GM12878 (cell line): ENCODE results near the gene APH1B. TPM values are rescaled to one million over a fixed set of nuclear protein-coding genes. Genes with fewer than 3 reads are reported as not detected.

Experiments
- ATAC-seq: fragments of 200-7000 bp; cut with Tn5 transposase; 3 replicates; pipeline ENCODE4 v1.9.1; 2020; ENCODE audit warnings: mild to moderate bottlenecking, moderate library complexity
- BruUV-seq: library from RNA; stranded (reverse); fragments of 400-500 nt; replicated peaks from 2 replicates; lab custom pipeline; 2021; lab: Mats Ljungman, UMichigan
- CTCF ChIA-PET: fragments of 300-600 bp; sonication (Branson Sonifier 250); formaldehyde crosslinking; extraction: SDS; loops from one replicate; lab custom pipeline; 2021; ENCODE audit warnings: inconsistent platforms; lab: Yijun Ruan, JAX
- POLR2A ChIA-PET: fragments of 350-600 bp; formaldehyde crosslinking; extraction: SDS; loops from one replicate; lab custom pipeline; 2021; ENCODE audit warnings: inconsistent platforms; lab: Charles Lee
- RAD21 ChIA-PET: fragments of 300-600 bp; sonication (Branson Sonifier 250); formaldehyde crosslinking; loops from one replicate; lab custom pipeline; 2023; ENCODE audit warnings: antibody characterized with exemption; ENCODE audit not compliant: unreplicated experiment; lab: Charles Lee
- SMC1A ChIA-PET: fragments of 300-600 bp; sonication (Branson Sonifier 250); formaldehyde crosslinking; loops from one replicate; lab custom pipeline; 2023; ENCODE audit not compliant: unreplicated experiment, uncharacterized antibody; lab: Charles Lee
- DNase-seq: peaks from one replicate; pipeline ENCODE4 v3.0.0-alpha.2; 2011; ENCODE audit warnings: low read depth, low spot score
- FAIRE-seq: peaks from 3 replicates; lab custom pipeline; 2011; peaks lifted over from hg19 to GRCh38; lab: Jason Lieb, UNC
- H2AFZ ChIP-seq: 2 replicates; pipeline ENCODE4 v1.6.0; 2011; ENCODE audit warnings: low read depth, low read length, control low read depth; ENCODE audit not compliant: control insufficient read depth
- H3K27ac ChIP-seq: 2 replicates; pipeline ENCODE4 v1.5.1; 2011; ENCODE audit warnings: control low read depth; ENCODE audit not compliant: control insufficient read depth, insufficient read depth
- H3K27me3 ChIP-seq, 2 experiments: replicated peaks in 1 of 2; 2 replicates each; pipeline versions ENCODE4 v1.6.0 to v1.6.1; 2011; ENCODE audit warnings: low read length in 1 of 2; ENCODE audit not compliant: control insufficient read depth in 2 of 2, insufficient read depth in 2 of 2
- H3K36me3 ChIP-seq, 2 experiments: 2 replicates each; pipeline ENCODE4 v1.5.1; 2011; ENCODE audit warnings: low read length in 1 of 2; ENCODE audit not compliant: control insufficient read depth in 2 of 2, insufficient read depth in 2 of 2
- H3K4me1 ChIP-seq: 2 replicates; pipeline ENCODE4 v1.6.1; 2011; ENCODE audit warnings: mild to moderate bottlenecking, low read length, moderate library complexity, mixed read lengths; ENCODE audit not compliant: control insufficient read depth, insufficient read depth
- H3K4me2 ChIP-seq: 2 replicates; pipeline ENCODE4 v1.6.0; 2011; ENCODE audit warnings: control low read depth; ENCODE audit not compliant: control insufficient read depth, insufficient read depth
- H3K4me3 ChIP-seq: fragments of 200-600 bp; sonication (generic); 2 replicates; pipeline ENCODE4 v1.5.1; 2016
- H3K79me2 ChIP-seq: 2 replicates; pipeline ENCODE4 v1.6.0; 2011; ENCODE audit warnings: low read length; ENCODE audit not compliant: control insufficient read depth, insufficient read depth
- H3K9ac ChIP-seq: 2 replicates; pipeline ENCODE4 v1.8.0; 2011; ENCODE audit warnings: low read length, control low read depth, mixed read lengths; ENCODE audit not compliant: control insufficient read depth, insufficient read depth
- H3K9me3 ChIP-seq: replicated peaks from 3 replicates; pipeline ENCODE4 v1.5.1; 2011; ENCODE audit warnings: mild to moderate bottlenecking, low read length; ENCODE audit not compliant: control insufficient read depth, insufficient read depth
- H4K20me1 ChIP-seq: 2 replicates; pipeline ENCODE4 v1.6.0; 2011; ENCODE audit not compliant: control insufficient read depth, insufficient read depth
- BCL3 ChIP-seq: IDR thresholded peaks from 2 replicates; pipeline ENCODE4 v1.6.1; 2011; ENCODE audit warnings: borderline replicate concordance, low read depth, mild to moderate bottlenecking, moderate library complexity, low read length; ENCODE audit not compliant: insufficient read depth, poor library complexity, severe bottlenecking
- BCLAF1 ChIP-seq: fragments of 450-650 bp; IDR thresholded peaks from 2 replicates; pipeline ENCODE4 v1.6.1; 2017; ENCODE audit warnings: antibody characterized with exemption, mild to moderate bottlenecking, moderate library complexity
- HCFC1 ChIP-seq: fragments of 150-350 bp; IDR thresholded peaks from 2 replicates; pipeline ENCODE4 v1.6.1; 2014; ENCODE audit warnings: low read length
- HSF1 ChIP-seq: fragments of 150-350 bp; IDR thresholded peaks from 2 replicates; pipeline ENCODE4 v1.6.1; 2014; ENCODE audit warnings: mild to moderate bottlenecking, low read depth, low read length
- IKZF1 ChIP-seq: fragments of 450-650 bp; conservative IDR thresholded peaks from 2 replicates; pipeline ENCODE4 v1.6.1; 2017; ENCODE audit warnings: antibody characterized with exemption, mild to moderate bottlenecking
- WGBS: methylation state at CpG from one replicate; pipeline ENCODE4 v1.1.6; 2016; ENCODE audit warnings: low lambda C conversion rate; ENCODE audit not compliant: insufficient replicate concordance, insufficient coverage; ENCODE audit errors: missing lambda C conversion rate; 5-methylcytosine and 5-hydroxymethylcytosine counted together
- in situ Hi-C: fragments of 300-500 bp; cut with MboI; formaldehyde crosslinking; loops from 9 replicates; pipeline ENCODE4 v1.14.3; 2018; ENCODE audit warnings: mixed read lengths
- intact Hi-C: fragments of 100-400 bp; cut with micrococcal nuclease; formaldehyde crosslinking; loops from one replicate; pipeline ENCODE4 v1.14.2; 2022; ENCODE audit not compliant: unreplicated experiment
- polyA plus RNA-seq, 11 experiments: library from polyadenylated mRNA; depleted of rRNA in 4 of 11; unstranded in 6 of 11; stranded (reverse) in 5 of 11; fragments of >200 nt; fragmentation: Nextera tagmentation in 4 of 11; fragmentation: Illumina TruSeq in 1 of 11; extraction: Ambion mirVana in 4 of 11; extraction: Trizol in 1 of 11; gene quantifications; 1 replicate in 1 of 11; 2 replicates in 10 of 11; pipeline versions ENCODE4 v1.2.1 to v1.2.3, GENCODE V29; 2011 to 2016; ENCODE audit warnings: inconsistent platforms in 2 of 11, missing spikeins in 2 of 11, low read depth in 1 of 11
- total RNA-seq, 4 experiments: library from RNA; depleted of rRNA in 3 of 4; stranded (reverse); fragments of >200 nt in 3 of 4; fragmentation: Illumina TruSeq in 1 of 4; extraction: Trizol in 1 of 4; gene quantifications; 2 replicates each; pipeline versions ENCODE4 v1.2.1 to v1.2.3, GENCODE V29; 2013 to 2021

APH1B gene
- total and polyA plus RNA-seq, 10 of the 15 experiments (the other 5 are each of a cell fraction or from before 2014, with no cell fraction given): 5.0 to 20.8 (median 11.1) TPM

GRCh38 chr15:63305260-63305659 lies 27.9 kb downstream of the APH1B start:
- TF ChIP-seq BCLAF1: no peak
- no peak for TF ChIP-seq BCL3
- TF ChIP-seq IKZF1: no peak
- TF ChIP-seq HCFC1: no peak
- no peak for TF ChIP-seq HSF1
- Histone ChIP-seq H3K9me3 (no peaks in the 10 kb centered on the region), H4K20me1 (no peaks in the 10 kb centered on the region), H3K36me3 (peaks cover 0 to 3% of the 10 kb centered on the region in 2 experiments; a peak in 1 of 4 replicates), H2AFZ (no peak overlapping the region), H3K4me2 (no peak overlapping the region), H3K9ac (no peak overlapping the region), H3K27me3 (no peaks in the 10 kb centered on the region), H3K4me1 (no peaks in the 10 kb centered on the region), H3K27ac (no peak overlapping the region), H3K79me2 (no peaks in the 10 kb centered on the region), H3K4me3 (no peak overlapping the region)
- in situ Hi-C loops (no loop called here), intact Hi-C loops (no loop called here)
- BruUV-seq: no TSS peak
- no peak for ATAC-seq
- RAD21 ChIA-PET: no interaction called here
- FAIRE-seq: no peak
- POLR2A ChIA-PET: no interaction called here
- no peak for DNase-seq
- CTCF ChIA-PET: interaction anchor here (0.5 kb wide), 1 partner anchor 790 kb away, joined by 3 read pairs; no protein-coding TSS in a partner anchor
- 97% methylated on average over 5 of the region's 5 CpGs for WGBS
- SMC1A ChIA-PET: interaction anchor here (0.7 kb wide), 1 partner anchor 99 kb away, joined by 3 read pairs; no protein-coding TSS in a partner anchor
